Esophagus squamous epithelium (tissue), 4 donors: ENCODE measurements around the gene CHCHD1.

Source experiments
- CTCF ChIP-seq, 6 experiments: fragments of 450-650 bp in 4 of 6; fragments of 200-600 bp in 2 of 6; sonication (generic) in 2 of 6; IDR thresholded peaks; one replicate each; pipeline ENCODE4 v1.5.1; 2016 to 2019; ENCODE audit warnings: antibody characterized with exemption in 6 of 6, mild to moderate bottlenecking in 4 of 6, moderate library complexity in 4 of 6
- POLR2A ChIP-seq, 4 donors: fragments of 450-650 bp; IDR thresholded peaks; one replicate each; pipeline ENCODE4 v1.6.1; 2017; ENCODE audit warnings: antibody characterized with exemption in 4 of 4, mild to moderate bottlenecking in 4 of 4, moderate library complexity in 3 of 4

GRCh38 chr10:73791871-73792400 lies 10.1 kb downstream of the CHCHD1 start:
- TF ChIP-seq POLR2A (IDR thresholded peaks at IDR 0.05) (no peak), CTCF (IDR thresholded peaks at IDR 0.05) (no peak)
